Stimulated activated CD8-positive, alpha-beta memory T cell treated with anti-CD3 and anti-CD28 coated beads, Interleukin-7, amount 100 ng/mL, for 24 hours (primary cell): ENCODE results near the gene KIFC3.
A peak's percentile ranks its signal among the peaks of the same experiment; 100 is the strongest.
"Not testable (repeated sequence)": the region's sequence is repeated elsewhere in the genome, so short reads cannot be mapped to it uniquely, and the experiment has no call there.

ENCODE experiments used
- DNase-seq: peaks from one replicate; pipeline ENCODE4 v3.0.0-alpha.2; 2020; ENCODE audit warnings: low read depth

Gene KIFC3

DNA sequence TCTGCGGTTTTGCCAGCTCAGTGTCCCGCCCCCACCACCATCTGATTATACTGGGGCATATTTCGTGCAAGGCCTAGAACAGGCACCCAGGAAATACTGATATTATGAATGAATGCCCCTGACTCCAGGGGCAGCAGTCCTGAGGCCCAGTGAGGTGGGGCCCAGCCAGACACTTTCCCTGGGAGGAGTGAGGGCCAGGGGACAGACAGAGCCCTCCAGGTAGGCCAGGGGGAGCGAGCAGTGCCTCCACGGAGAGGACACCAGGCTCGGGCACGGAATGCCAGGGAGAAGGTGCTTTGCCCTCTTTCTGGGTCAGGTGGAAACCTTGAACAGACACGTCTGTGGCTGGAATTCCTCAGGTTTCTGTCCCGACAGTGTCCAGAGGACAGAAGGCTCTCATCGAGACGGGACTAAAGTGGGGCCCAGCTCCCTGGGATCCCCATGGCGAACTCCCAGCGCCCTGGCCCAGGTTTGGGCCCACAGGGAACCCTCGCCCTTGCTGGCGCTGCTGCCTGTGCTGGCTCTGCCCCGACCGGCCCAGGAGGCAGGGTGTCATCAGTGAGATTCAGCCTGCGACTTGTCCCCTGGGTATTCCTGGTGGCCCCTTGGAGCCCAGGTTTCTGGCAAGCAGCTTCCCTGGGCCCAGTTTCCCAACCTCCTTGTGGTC is 62.4 kb downstream of the KIFC3 start:
- no peak for DNase-seq

DNA sequence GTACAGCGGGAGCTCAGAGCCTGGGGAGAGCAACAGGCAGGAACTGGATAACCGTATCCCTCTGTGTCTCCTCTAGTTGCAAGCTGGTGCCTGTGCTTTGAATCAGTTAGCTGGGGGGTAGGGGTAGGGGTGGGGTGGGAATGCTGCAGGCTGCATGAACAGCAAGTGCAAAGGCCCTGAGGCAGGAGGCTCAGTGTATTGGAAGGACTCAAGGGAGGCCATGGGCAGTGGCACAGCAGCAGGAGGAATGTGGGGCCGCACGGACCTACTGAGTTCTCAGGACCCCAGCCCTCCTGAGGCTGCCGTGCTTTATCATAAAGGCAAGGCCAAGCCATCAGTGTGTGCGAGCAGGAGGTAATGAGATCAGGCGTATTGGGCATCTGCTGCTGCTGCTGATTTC is 63.4 kb downstream of the KIFC3 start:
- DNase-seq, result no peak

DNA sequence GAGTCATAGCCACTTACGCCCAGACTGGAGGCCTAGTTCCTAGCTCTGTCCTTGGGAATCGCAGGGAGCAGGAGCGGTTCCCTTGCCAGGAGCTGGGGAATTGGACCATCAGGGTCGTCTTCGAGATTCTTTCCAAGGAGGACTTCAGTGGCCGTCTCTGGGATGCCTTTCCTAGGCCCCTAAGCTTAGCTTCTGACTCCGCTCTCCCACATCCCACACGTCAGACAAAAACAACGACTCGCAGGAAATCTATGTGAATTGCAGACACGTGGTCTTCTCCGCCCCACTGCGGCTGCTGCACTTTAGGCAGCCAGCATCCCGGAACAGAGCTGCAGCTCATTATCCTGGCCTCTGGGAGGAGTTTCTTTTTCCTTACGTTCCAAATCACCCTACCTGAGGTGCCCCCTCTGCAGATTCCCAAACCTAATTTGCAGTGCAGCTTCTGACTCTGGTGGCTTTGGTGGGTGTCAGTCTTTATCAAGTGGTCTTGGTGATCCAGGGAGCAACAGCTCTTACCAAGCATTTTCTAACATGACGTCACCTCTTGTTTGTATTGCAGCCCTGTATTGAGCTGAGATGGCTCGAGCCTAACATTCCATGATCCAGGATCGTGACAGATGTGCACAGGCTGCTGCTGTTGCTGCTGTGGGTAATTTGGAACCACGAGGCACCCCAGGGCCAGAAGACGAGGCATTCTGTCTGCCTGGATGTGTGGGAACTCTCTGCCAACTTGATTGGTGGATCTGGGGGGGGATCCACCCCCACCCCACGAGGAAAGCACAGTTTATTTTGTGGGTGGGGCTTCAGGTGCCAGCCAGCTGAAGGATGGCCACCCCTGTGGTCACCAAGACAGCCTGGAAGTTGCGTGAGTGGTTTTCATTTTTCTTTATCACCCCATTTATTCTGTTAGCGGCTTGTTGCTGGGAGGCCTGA is 65.6 kb downstream of the KIFC3 start:
- DNase-seq, result peak; percentile 18

DNA sequence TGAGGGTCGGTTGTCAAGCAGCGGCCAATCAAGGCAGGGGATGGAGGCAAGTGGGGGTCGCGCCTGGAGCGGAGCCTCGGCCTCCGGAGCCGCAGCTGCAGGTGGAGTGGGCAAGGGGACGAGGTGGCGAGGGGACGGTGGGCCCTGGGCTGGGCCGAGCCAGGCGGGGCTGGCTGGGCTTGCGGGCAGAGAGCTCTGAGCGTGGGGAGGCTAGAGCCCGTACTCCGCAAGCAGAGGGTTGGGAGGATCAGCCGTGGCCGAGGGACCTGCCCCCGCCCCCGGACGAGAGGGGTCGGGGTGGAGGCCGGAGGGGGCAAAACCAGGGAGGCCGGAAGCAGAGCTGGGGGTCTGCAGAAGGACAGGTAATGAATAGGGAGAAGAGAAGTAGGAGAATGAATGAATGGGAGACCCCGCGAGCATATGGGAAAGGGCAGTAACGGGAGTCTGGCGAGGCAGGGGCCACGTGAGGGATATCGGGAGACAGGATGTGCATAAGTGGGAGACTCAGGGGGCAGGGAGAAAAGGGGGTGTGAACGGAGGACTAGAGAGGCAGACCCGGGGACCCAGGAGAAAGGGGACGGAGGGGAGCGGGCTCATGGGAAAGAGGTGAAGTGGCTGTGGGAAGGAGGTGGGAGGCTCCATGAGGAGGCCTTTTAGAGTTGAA is 66.4 kb downstream of the KIFC3 start, which contains the start of gene KATNB1:
KATNB1 (plus strand) TSS at position 16 of the 664 bp plus-strand sequence. CDS start 1,474 bp downstream, outside the sequence.
- DNase-seq, result no peak

DNA sequence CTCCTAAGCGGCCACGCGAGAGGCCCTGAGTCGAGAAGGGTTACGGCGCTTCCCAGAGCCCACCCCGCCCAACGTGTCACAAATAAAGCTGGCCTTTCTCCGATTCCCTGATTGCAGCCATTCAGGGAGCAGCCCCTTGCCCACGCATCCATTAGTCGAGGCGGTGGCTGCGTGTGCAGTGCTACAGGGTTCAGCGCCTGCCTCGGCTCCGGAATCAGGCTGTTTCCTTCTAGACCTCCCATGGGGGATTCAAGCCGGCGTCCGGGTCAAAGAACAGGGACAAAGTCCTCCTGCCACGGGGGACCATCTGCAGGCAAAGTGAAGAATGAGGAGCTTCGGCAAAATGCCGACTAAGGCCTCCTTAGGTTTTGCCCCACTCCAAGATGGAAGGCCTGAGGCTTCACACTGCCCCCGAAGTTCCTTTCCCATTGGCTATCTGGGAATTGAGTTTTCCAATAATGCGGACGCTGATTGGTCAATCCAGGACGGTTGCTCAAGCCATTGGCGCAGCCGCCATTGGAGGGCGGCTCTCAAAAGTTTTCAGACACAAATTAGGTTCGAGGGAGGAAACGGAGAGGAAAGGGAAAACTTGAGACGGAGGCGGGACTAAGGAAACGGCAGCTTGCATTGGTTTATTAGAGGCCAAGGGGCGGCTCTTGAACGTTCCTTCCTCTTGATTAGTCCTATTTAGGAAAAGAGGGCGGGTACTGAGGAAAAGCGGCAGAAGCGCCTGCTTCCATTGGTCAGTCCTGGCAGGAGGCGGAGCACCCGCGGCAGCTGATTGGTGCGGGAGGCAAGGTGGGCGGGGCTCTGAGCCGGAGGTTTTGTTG is 67.2 kb downstream of the KIFC3 start:
- DNase-seq, result peak; percentile 94

DNA sequence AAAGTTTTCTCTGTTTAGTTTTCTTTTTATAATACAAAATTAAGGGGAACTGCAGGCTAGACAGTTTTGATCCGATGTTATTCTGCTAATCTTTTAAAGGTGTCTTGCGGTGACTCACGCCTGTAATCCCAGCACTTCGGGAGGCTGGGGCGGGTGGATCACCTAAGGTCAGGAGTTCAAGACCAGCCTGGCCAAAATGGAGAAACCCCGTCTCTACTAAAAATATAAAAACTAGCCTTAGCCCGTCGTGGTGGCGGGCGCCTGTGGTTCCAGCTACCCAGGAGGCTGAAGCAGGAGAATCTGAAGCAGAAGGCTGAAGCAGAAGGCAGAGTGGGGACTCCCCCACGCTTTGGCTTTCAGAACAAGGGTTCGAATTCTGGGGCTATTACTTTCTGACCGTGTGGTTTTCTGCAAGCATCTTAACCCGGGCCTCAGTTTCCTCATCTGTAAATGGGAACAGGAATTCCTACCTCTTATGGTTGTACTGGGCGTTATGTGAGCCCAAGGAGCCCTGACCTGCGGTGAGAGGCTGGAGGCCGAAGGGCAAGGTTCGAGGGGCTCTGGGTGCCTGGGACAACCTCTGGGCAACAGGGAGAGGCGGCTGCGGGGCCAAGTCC is 67.9 kb downstream of the KIFC3 start:
- no peak for DNase-seq

DNA sequence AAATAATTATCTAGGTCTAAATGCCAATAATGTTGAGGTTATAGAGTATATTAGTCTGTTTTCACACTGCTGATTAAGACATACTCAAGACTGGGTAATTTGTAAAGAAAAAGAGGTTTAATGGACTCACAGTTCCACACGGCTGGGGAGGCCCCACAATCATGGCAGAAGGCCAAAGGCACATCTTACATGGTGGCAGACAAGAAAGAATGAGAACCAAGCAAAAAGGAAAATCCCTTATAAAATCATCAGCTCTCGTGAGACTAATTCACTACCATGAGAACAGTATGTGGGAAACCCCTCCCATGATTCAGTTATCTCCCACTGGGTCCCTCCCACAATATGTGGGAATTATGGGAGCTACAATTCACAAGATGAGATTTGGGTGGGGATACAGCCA is 69.6 kb downstream of the KIFC3 start:
- no peak for DNase-seq

DNA sequence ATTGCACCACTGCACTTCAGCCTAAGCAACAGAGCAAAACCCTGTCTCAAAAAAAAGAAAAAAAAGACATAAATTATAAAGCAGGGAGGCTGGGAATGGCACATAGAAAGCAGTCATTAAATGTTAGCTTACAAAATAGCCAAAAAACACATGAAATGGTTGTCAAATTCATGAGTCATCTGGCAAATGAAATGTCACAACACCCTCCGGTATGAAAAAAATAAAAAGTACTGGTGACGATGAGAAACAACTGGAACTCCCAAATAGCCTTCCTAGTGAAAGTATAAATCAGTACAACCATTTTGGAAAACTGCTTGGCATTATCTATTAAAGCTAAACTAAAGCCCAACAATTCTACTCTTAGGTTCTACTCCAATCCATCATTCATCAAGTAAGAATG is 70.3 kb downstream of the KIFC3 start:
- DNase-seq, result no peak

DNA sequence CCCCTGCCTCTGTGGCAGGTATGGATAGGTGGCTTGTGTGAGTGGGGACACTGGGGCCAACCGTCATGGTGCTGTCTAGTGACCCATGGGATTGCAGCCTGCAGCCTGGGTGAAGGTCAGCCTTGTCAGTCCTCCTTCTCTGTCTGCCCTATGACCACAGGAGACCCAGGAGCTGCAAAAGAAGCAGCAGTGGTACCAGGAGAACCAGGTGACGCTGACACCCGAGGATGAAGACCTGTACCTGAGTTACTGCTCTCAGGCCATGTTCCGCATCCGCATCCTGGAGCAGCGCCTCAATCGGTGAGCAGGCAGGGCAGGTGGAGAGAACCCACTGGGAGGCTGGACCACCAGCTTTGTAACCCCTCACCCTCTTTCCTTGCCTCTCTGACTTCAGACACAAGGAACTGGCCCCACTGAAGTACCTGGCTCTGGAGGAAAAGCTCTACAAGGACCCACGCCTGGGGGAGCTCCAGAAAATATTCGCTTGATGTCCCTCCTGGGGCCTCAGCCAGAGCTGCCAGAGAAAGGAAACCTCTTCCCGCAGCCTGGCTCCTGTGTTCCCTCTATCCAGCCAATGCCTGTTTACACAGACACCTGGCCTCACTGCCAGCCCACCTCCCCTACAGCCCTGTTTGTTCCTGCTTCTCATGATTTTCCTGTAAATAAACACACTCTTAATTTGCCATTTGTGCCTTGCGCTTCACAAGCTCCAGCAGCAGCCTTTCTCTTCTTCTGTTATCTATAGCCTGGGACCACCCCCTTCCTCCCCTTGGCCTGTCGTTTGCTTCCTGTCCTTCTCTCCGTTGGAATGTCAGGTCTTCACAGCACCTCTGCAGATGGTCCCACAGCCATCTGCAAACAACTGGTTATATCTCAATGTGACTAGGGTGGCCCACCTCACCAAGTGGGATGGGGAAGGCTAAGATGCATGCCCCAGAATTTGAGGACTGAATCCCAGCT is 71.2 kb downstream of the KIFC3 start:
- DNase-seq, result no peak

DNA sequence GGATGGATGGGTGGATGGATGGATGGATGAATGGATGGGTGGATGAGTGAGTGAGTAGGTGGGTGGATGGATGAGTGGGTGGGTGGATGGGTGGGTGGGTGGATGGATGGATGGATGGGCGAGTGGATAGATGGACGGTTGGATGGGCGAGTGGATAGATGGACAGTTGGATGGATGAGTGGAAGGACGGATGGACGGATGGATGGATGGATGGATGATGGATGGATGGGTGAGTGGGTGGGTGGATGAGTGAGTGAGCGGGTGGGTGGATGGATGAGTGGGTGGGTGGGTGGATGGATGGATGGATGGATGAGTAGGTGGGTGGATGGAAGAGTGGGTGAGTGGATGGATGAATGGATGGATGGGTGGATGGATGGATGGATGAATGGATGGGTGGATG is 72.4 kb downstream of the KIFC3 start:
- not testable (repeated sequence) for DNase-seq

DNA sequence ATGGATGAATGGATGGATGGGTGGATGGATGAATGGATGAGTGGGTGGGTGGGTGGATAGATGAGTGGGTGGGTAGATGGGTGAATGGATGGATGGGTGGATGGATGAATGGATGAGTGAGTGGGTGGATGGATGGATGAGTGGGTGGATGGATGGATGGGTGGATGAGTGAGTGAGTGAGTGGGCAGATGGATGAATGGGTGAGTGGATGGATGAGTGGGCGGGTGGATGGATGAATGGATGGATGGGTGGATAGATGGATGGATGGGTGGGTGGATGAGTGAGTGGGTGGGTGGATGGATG is 73.2 kb downstream of the KIFC3 start:
- DNase-seq, result no peak

DNA sequence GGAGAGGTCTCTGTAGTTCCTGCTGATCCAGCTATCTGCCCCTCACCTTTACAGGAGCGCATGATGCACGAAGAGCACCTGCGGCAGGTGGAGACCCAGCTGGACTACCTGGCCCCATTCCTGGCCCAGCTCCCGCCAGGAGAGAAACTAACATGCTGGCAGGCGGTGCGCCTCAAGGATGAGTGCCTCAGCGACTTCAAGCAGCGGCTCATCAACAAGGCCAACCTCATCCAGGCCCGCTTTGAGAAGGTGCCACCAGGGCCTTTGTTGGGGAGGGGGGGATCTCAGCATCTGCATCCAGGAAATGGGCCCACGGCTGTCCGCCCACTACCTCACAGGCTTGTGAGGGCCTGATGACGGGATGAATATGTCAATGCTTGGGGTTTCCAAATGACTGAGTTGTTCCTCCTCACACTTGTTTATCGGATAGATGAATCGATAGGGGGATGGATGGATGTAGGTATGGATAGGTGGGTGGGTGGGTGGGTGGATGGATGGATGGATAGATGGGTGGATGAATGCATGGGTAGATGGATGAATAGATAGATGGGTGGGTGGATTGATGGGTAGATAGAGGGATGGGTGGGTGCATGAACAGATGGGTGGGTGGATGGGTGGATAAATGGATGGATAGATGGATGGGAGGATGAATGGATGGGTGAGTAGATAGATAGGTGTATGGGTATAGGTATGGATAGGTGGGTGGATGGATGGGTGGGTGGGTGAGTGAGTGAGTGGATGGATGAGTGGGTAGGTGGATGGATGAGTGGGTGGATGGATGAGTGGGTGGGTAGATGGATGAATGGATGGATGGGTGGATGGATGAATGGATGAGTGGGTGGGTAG is 73.7 kb downstream of the KIFC3 start:
- no peak for DNase-seq

DNA sequence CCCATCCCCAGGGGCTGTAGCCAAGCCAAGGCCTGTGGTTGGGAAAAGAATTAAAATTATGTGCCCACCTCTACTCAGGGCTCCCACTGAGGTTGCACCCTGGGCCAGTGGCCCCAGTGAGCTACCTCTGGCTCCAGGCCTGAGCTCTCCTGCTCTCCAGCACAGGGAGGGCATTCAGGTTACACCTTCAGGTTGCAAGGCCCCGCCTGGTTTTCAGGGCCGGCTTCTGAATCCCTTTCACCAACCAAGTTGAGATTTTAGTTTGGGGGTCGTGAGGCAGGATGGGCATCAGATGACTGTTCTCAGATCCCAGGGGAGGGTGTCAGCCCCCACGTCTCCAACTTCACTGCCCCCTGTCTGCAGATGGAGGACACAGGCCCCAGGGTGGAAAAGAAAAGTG is 74.7 kb downstream of the KIFC3 start:
- DNase-seq, result no peak

DNA sequence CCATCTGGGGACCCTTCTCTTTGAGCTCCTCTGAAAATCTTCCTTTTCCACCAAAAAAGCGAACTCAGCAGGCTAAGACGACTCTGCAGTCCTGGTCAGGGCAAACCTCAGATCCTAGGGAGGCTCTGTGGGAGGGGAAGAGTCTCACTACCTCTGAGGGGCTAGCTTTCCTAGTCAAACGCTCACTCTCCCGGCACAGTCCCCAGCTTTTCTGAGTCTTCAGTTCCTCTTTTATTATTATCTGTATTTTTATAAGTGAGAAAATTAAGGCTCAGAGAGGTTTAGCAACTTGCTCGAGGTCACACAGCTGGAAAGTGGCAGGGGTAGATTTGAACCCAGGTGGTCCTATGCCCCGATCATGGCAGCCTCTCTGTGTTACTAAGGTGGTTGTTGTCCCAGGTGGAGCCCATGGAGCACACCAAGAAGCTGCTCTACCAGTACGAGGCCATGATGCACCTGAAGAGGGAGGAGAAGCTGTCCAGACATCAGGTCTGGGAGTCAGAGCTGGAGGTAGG is 75.8 kb downstream of the KIFC3 start:
- DNase-seq, result no peak

DNA sequence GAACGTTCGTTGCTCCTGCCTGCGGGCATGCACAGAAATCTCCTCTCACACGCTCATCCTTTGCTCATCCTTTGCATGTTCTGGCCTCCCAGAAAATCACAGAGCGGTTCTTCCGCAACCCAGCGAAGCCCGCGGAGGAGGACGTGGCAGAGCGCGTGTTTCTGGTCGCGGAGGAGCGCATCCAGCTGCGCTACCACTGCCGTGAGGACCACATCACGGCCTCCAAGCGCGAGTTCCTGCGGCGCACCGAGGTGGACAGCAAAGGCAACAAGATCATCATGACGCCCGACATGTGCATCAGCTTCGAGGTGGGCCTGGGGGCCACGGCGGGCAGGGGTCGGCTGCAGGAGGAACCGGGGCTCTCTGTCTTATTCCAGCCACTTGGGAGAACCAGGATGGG is 76.3 kb downstream of the KIFC3 start:
- no peak for DNase-seq

DNA sequence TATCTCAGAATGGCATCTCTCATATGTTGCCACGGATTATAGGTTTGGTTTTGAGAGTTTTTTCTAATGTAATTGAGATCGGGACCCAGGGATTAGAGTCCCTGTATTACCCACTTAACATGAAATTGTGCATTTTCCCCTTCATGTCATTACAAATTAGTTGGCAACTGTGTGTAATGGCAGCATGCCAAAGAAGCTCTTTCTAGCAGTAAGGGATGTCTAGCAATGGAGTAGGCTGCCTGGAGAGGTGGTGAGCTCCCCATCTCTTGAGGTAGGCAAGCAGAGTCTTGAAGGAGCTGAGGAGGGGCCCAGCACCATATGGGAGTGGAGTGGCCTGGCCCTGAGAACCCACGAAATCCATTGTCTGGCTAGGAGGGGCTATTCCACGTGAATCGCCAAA is 76.7 kb downstream of the KIFC3 start:
- no peak for DNase-seq

DNA sequence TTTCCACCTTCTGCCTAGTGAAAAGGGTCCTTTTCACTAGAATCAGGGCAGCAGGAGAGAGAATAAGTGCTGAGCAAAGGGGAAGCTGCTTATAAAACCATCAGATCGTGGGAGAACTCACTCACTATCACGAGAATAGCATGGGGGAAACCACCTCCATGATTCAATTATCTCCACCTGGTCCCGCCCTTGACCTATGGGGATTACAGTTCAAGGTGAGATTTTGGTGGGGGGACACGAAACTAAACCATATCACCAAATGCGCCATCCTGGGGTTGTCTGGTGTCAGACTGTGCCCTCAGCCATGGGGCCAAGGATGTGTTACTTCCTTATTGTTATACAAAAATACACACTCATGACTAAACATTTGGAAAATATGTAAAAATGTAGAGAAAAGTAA is 77.1 kb downstream of the KIFC3 start:
- DNase-seq, result no peak

DNA sequence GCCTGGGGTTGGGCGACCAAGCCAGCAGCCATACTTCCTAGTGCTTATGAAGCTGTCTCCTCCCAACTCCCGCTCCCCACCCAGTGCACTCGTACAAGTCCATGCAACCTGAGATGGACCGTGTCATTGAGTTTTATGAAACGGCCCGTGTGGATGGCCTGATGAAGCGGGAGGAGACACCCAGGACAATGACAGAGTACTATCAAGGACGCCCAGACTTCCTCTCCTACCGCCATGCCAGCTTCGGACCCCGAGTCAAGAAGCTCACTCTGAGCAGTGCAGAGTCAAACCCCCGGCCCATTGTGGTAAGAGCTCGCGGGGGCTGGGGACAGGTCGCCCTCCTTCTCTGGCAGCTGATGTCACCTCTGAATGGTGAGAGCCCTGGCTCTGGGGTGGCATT is 77.8 kb downstream of the KIFC3 start:
- no peak for DNase-seq

DNA sequence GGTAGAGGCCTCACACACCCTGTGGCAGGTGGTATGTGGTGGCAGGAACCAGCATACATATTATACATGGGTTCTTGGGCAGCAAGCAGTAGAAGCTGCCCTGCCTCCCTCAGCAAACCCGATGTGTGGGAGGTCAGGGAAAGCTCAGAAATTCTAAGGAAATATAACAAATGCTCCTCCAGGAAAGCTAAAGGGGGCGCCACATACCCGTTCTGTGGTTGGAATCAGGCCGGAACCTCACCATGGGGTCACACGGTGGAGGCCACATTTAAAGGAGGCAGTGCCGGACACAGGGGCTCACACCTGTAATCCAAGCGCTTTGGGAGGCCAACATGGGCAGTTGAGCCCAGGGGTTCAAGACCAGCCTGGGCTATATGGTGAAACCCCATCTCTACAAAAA is 79.1 kb downstream of the KIFC3 start:
- DNase-seq, result no peak
